HG02588 (cell line): ENCODE data around the gene MARK1.

Experiments
- ATAC-seq: cut with Tn5 transposase; IDR thresholded peaks from one replicate; pipeline ENCODE4 v1.9.1; 2021; ENCODE audit warnings: mild to moderate bottlenecking, moderate library complexity; ENCODE audit not compliant: unreplicated experiment

The MARK1 gene

DNA sequence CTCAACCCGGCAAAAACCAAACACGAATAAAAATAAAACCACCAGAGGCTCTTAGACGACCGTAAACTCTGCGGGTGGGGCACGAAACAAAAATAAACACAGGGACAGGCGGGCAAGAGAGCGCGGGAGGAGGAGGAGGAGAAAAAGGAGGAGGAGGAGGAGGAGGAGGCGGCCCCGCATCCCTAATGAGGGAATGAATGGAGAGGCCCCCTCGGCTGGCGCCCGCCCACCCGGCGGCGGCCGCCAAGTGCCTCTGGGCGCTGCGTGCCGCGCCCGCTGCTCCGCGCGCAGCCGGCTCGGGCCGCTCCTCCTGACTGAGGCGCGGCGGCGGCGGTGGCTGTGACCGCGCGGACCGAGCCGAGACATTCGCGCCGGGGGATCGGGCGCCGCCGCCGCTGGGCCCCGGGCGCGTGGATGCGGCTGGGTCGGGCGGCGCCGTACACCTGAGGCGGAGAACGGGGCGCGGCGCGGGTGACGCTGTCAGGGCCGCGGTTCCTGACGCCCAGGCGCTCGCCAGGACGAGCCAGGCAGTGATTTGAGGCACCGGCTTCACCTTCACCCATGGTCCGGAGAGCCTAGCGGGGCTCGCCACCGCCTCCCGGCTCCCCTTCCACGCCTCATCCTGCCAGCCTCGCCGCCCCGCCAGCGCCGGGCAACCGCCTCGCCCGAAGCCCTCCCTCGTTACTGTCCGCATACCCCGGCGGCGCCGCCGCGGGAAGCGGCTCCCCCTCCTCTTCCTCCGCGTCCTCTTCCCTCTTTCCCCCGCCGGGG lies at the start of gene MARK1:
Gene MARK1, plus strand, starts transcription at position 229 of the 771 bp plus-strand sequence. CDS start 687 bp downstream, outside the sequence.
- peak; percentile 56 for ATAC-seq

DNA sequence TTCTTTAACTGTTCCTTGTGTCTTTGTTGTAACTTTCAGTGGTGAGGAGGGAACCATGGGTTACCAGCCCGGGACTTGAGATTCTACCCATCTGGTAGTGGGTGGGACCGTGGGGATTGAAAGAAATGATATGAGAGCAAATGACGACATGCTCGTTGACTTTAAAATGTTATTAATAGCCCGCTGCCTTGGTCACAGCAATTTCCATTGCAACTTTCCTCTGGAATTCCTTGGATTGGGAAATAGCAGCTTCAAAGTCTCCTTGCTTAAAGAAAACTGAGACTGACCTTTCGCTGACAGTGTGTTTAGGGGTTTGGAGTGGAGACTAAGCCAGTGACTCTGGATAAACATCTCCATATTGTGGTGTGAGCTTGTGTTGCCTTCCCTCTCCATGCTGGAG lies 44.2 kb upstream of the MARK1 start:
- no peak for ATAC-seq

DNA sequence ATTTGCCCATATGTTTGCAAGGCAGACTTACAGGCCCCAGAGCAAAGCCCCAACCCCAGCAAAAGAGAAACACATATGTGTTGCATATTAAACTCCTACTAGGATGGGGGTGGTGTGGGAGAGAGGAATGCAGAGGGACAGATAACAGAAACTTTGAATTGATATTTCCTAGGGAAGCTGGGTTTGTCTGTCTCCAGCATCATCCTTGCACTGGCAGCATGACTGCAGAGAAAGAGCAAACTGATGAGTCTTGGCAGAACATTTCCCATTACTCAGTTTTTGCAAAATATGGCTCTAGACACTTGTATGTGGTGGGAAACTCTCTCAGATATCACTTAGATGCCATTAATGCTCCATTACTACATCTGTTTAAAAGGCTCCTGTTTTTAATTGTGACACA lies 43.8 kb upstream of the MARK1 start:
- no peak for ATAC-seq

DNA sequence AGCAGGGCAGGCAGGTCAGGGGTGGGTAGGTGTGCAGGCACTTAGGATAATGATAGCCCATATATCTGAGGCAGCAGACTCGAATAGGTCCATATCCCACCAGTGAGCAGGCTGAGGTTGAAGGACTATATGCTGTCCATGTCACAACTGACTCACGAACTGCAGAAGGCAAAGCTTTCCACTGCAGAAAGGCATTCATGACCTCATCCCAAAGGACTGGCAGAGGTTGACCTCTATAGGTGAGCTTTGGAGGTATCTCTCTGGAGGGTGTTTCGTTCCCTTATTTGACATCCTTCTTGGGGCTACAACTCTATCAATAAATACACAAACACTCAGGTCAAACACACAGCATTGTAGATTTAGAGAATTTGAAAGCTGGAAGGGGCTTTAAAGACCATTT lies 42.8 kb upstream of the MARK1 start:
- ATAC-seq, result no peak

DNA sequence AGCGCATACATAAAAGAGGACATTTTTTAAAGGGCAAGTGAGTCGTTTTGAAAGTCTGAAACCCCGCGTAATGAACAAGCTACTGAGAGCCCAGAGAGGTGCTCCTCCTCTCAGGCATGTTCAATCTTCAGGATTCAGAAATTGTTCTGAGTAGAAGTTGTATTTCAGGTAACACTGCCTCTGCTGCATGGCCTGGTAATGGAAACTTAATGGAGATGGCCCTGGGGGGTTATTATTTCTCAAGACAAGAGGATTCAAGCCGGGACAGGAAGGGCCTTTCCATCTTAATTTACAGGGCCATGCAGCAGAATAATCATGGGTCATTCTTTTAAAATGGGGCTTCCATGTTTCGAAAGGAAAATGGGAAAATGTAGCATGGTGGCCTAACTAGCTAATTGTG lies 42.1 kb upstream of the MARK1 start:
- ATAC-seq, result no peak

DNA sequence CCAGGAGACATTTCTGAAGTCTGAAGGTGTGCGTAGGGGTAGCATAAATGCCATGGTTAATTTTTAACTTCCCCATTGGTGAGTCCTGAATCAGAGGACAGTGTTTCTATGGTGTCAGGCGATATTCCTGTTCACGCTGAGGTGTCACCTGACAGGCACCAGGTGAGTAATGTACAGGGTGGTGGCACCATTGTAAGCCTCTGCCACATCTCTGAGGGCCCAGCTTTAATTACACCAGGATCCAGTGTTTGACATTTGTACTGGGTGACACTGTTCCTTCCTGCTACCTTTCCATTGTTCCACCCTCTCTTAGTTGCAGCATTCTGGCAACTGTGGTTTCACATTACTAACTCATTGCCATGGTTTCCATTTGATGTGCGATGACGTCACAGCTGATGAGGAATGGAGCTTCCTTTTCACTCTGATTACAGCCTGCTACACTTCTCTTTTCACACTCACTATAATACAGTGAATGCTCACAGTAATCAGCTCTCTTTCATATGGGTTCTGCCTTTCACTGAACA lies 40.6 kb upstream of the MARK1 start:
- no peak for ATAC-seq

DNA sequence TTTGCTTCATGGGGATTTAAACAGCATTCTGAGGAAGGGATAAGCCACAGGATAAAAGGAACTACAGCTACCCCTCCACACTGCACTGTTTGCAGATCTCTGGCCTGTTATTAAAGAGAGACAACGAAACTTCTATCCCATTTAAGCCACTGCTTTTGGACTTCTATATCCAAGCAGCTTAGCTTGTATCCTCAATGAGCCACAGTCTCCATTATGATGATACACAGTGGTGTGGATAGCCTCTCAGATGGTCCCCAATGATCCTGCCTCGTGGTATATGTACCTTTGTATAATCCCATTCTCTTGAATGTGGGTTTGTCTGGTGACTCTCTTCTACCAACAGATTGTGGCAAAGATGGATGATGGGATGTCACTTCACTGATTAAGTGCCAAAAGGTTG lies 36.0 kb upstream of the MARK1 start:
- no peak for ATAC-seq

DNA sequence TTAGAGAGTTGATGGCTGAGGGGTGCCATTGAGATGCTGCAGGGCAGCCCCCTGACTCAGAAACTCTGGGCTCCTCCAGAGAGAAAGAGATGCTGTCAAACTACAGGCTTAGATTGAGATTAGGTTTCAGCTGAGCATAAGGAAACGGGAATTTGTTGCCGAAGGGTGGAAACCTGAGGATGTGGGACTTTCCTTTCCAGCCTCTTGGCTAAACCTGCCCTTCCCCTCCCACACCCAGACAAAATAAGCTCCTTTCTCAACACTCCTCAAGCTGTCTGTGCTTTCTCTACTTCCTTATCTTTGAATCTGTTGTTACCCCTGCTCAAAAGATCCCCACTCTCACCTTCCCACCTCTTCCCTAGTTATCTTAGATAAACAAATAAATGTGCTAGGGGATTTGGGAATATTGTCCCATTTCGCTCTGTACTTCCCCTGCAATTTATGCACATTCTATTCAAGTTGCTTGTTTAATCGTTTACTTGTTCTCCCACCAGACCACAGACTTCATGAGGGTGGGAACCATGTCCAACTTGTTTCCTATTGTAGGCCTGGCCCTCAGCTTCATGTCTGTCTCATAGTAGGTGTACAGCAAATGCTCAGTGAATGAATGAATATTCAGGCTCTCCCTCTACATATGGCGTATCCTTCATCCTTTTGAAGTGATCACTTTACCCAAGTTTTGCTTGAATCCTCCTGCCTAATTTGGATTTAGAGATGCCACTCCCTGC lies 30.6 kb upstream of the MARK1 start:
- no peak for ATAC-seq

DNA sequence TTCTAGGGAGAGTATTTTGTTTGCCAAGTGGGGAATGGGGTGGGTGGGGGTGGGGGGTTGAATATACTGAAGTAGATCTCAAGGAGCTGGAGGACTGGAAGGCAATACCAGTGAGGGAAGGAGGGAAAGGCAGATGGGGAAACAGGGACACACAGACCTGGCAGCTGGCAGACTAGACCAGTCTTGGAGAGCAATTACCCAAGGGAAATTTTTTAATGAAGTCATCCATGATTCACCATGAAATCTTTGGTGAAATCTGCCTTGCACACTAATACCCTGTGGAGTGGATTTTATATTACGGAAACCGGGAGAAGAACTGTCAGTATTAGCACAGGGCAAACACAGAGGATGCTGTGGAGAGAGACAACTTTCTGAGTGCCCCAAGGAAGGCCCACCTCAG lies 29.7 kb upstream of the MARK1 start:
- ATAC-seq, result no peak

DNA sequence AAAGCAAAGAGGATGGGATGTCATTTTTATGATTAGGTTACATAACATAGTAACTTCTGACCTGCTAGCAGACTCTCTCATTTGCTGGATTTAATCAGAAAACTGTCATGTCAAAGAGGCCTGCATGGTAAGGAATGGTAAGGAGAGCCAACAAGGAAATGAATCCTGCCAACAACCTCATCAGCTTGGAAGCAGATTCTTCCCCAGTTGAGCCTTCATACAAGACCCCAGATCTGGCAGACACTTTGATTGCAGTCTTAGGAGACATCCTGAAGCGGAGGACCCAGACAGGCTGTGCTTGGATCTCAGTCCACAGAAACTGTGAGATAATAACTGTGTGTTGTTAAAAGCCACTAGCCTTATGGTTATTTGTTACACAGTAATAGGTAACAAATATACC lies 27.6 kb upstream of the MARK1 start:
- no peak for ATAC-seq

DNA sequence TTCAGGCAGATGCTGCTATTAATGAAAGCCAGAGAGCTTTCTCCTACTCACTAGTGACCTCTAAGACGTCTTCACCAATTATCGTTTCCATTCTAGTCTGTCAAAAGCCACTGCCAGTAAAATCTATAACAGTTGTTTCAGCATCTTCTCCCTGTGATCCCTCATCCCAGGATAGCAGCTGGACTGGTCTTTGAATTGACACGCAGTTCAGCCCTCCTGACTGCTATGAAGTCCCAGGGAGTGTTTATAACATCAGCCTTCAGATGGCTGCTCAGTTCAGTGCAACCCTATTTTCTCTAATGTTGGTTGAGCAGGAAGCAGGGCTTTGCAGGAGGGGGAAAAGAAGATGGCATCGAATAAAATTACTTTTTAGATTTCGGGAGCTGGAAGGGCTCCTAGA lies 23.6 kb upstream of the MARK1 start:
- no peak for ATAC-seq

DNA sequence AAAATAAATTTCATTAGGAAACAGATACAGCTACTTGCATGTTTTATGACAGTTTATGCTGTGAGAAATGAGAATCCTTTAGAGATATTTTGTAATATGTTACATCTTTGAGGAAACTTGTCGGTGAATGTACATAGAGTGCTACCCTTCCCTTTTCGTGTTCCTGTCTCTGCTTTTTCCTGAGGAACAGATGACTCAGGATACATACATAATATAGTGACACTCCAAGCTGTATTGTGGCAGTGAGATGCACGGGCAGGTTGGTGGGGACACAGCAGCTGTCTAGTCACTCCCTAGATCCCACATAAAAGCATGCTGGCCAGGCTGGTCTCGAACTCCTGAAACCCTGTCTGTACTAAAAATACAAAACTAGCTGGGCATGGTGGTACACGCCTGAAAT lies 20.9 kb upstream of the MARK1 start:
- ATAC-seq, result no peak

DNA sequence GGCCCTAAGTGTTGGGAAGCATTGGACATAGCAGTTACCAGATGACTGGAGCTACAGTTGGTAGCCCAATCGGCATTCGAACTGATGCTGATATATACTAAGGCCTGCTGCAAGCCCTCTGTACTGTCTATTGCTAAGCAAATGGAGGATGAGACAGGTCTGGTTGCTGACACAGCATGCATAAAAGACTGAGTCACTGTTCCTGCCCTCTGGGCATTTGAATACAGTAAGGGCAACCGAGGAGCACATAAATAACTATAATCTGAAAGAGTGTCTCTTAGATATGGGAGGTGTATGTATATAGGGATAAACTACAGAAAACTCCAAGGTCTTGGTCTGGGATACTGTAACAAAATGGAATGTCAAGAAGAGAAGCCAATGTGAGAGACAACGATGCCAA lies 16.8 kb upstream of the MARK1 start:
- ATAC-seq, result no peak

DNA sequence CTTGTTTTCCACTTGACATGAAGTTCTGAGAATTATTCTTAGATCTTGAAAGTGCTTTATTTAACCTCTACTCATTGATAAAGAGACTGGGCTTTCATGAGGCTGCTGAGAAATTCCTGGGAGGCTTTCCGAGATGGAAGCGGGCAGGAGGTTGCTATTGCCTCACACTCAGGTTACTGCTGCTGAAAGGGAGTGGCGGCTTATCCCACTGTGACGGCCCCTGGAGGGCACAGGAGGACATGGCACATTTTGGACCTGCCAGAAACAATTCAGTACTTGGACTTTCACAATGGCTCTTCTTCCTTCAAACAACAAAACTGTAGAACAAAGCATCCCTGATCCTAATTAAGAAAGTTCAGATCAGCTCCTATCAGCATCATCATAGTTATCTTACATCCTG lies 16.2 kb upstream of the MARK1 start:
- no peak for ATAC-seq

DNA sequence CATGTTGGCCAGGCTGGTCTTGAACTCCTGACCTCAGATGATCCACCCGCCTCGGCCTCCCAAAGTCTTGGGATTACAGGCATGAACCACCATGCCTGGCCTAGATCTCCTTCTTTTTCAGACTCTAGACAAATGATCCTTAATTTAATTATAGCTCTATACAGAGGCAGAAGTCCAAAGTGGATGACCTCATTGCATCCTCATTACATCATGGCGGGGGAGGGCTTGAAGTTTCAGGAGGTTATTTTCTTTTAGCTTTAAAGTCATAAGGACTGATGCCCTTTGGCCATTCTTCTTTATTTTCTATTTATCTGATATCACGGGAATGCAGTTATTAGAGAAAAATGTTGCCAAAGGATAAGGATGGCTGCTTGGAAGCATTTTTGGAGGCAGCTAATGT lies 14.1 kb upstream of the MARK1 start:
- ATAC-seq, result no peak

DNA sequence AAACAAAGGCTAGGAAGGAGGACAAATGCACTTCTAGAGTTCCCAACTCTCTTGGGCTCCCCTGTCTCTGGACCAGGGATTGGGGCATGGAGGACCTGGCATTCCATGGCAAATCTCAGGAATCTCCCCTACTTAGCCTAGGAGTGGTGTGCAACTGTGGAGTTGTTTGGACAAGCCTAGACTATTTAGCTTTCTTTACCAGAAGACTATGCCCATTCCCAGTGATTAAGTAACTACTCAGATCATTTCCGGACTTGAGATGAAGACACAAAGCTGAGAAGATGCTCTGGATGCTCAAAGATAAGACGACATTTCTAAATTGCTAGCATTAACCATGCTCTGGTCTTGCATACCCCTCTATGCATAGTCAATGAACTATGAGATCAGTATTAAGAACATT lies 13.7 kb upstream of the MARK1 start:
- ATAC-seq, result no peak

DNA sequence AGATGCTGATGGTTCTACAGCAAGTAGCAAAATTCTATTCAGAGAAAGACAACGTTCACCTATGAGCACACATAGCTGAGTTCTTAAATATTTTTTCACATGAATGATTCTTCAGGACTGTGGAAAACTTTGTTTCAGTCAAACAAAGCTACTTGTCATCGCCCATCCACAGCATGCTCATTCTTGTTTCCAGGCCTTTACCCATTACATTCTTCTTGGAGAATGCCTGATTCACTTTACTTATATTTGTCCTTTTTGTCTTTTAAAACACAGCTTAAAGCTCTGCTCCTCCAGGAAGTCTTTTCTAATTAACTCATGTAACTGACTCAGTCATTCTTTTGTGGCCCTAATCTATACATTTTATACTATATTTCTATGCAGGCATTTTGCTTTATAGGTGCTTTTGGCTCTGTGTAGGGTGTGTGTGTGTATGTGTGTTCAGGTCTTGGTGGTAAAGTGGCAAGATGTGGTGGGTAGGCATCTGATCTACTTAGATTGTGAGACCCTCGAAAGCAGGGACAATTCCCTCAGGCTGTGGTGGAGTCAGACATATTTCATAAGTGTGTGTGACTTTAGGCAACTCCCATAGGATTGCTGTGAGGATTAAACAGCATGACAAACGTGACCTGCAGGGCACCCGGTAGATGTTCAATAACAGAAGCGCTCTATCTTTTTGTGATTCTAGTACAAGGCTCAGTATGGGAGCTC lies 11.8 kb upstream of the MARK1 start:
- ATAC-seq, result no peak

DNA sequence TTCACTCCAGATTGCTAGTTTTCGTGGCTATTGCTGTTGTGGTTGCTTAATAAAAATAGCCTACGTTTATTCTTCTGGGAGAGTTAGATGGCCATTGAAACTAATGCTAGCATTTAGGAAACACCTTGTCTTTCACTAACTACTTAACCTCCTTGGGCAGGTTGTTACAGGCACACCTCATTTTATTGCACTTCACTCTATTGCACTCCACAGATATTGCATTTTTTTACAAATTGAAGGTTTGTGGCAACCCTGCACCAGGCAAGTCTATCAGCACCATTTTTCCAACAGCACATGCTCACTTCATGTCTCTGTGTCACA lies 11.3 kb upstream of the MARK1 start:
- no peak for ATAC-seq

DNA sequence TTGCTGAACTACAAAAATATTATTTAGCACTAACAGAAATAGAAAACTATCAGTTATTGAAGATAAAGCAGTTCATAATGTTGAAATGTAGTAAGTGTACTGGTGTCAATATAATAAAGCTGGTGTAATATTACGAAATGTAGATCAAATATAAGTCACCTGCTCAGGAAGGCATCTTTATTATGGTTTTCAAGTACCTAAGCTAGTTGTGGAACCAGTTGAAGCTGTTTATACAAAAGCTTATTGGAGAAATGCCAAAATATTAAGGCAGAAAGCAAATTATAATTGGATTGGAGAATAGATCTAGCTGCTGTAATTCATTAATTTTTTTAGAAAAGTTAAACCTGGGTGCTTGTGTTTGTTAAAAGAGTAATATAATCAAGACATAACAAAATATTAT lies 6.2 kb upstream of the MARK1 start:
- no peak for ATAC-seq

DNA sequence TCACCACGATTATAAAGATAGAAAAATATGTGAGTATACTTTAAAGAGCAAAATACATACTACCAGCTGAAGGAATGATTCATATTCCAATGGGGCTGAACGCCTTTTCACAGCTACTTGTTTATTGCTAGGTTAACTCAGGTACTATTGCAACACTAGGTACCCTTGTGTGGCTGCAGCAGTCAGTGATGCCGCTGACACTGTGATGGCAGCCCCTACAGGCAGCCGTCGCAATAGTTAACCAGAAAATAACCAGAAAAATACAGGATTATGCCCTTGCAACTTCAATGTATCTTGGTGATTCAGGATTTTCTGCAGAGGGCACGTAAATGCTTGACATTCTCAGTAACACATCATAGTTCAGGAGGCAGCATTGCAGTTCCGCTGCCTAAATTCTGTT lies 1.6 kb upstream of the MARK1 start:
- ATAC-seq, result no peak

DNA sequence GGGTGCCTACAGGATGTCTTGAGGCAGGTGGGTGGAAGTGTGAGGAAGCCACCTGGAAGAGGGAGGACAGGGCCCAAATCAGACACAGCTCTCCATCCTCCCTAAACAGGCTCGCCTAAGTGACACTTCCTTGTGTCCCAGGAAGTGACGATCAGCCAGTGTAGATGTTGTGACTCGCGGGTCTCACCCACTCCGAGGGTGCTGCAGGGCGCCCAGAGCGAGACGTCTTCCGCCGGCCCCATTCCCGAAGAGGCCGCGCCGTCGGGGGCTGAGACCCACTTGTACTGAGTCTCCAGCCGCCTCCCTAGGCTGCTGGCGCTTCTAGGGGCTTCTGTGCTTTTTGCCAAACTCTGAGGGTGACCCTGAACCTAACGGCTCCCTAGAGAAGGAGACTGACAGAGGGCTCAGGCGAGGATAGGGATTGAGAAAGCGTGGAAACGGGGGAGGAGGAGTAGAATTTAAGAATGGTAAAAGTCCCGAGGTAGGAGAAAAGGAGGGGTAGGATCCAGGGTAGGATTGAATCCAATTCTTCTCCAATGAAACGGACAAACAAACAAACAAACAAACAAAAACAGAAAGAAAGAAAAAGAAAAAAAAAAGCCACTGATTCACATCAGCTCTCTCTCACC lies 543 bp upstream of the MARK1 start:
- ATAC-seq, result peak; percentile 53
